HCT116 (cell line): ENCODE results near the gene CORO6. TPM values are rescaled to one million over a fixed set of nuclear protein-coding genes. Genes with fewer than 3 reads are reported as not detected.
A peak's percentile ranks its signal among the peaks of the same experiment; 100 is the strongest.

ENCODE experiments used
- ATAC-seq: fragments of 200-7000 bp; cut with Tn5 transposase; 2 replicates; pipeline ENCODE4 v1.9.1; 2020; ENCODE audit warnings: mild to moderate bottlenecking, moderate library complexity
- BruUV-seq: library from RNA; stranded (reverse); fragments of 400-500 nt; replicated peaks from 2 replicates; lab custom pipeline; 2021; lab: Mats Ljungman, UMichigan
- CTCF ChIA-PET: fragments of 300-600 bp; sonication (Branson Sonifier 250); formaldehyde crosslinking; loops from one replicate; lab custom pipeline; 2021; ENCODE audit warnings: antibody characterized with exemption; lab: Charles Lee
- POLR2A ChIA-PET: fragments of 300-600, 350-600 bp; sonication (Branson Sonifier 250); formaldehyde crosslinking; loops from one replicate; lab custom pipeline; 2021; ENCODE audit warnings: antibody characterized with exemption; lab: Charles Lee
- RAD21 ChIA-PET, 2 experiments: fragments of 300-600 bp; sonication (Branson Sonifier 250); formaldehyde crosslinking; loops; one replicate each; lab custom pipeline; 2023; ENCODE audit warnings: low total read pairs in 2 of 2; ENCODE audit not compliant: uncharacterized antibody in 2 of 2, unreplicated experiment in 2 of 2, low non-redundant PET in 1 of 2; lab: Charles Lee
- DNase-seq: peaks from one replicate; pipeline ENCODE4 v3.0.0-alpha.2; 2010; ENCODE audit warnings: low read depth, low spot score
- H2AFZ ChIP-seq: fragments of 200-600 bp; shearing (Covaris generic), sonication (generic); 2 replicates; pipeline ENCODE4 v1.6.1; 2017; ENCODE audit warnings: low read depth, mixed run types, mixed read lengths, antibody characterized with exemption, low read length; ENCODE audit not compliant: poor library complexity, severe bottlenecking
- H3K27ac ChIP-seq: 2 replicates; pipeline ENCODE4 v1.5.1; 2012; ENCODE audit warnings: low read depth, low read length
- H3K27me3 ChIP-seq: fragments of 200-600 bp; sonication (generic); 2 replicates; pipeline ENCODE4 v1.6.1; 2016; ENCODE audit warnings: mixed run types, low read length, mixed read lengths; ENCODE audit not compliant: insufficient read depth
- H3K36me3 ChIP-seq, 2 experiments: fragments of 200-500 bp in 1 of 2; fragments of 200-600 bp in 1 of 2; sonication (Bioruptor generic) in 1 of 2; sonication (generic) in 1 of 2; 2 replicates each; pipeline versions ENCODE4 v1.5.1 to v1.6.1; 2014 to 2016; ENCODE audit warnings: low read length in 2 of 2, inconsistent platforms in 1 of 2, mixed read lengths in 1 of 2, mixed run types in 1 of 2; ENCODE audit not compliant: insufficient read depth in 2 of 2, control insufficient read depth in 1 of 2
- H3K4me1 ChIP-seq, 2 experiments: fragments of 200-600 bp in 1 of 2; sonication (generic) in 1 of 2; 2 replicates each; pipeline versions ENCODE4 v1.5.1 to v1.6.1; 2012 to 2017; ENCODE audit warnings: low read length in 2 of 2, inconsistent platforms in 1 of 2, mild to moderate bottlenecking in 1 of 2, mixed read lengths in 1 of 2, mixed run types in 1 of 2, moderate library complexity in 1 of 2; ENCODE audit not compliant: insufficient read depth in 2 of 2, control insufficient read depth in 1 of 2
- H3K4me2 ChIP-seq: fragments of 200-600 bp; sonication (generic); 2 replicates; pipeline ENCODE4 v1.6.1; 2017; ENCODE audit warnings: mixed run types, low read length, mixed read lengths
- H3K4me3 ChIP-seq, 2 experiments: fragments of 200-600 bp in 1 of 2; sonication (generic) in 1 of 2; replicated peaks in 1 of 2; 2 replicates each; pipeline ENCODE4 v1.5.1; 2011 to 2016; ENCODE audit warnings: low read length in 2 of 2, control low read depth in 1 of 2, low read depth in 1 of 2, mild to moderate bottlenecking in 1 of 2, mixed read lengths in 1 of 2, mixed run types in 1 of 2
- H3K79me2 ChIP-seq: fragments of 200-600 bp; sonication (generic); 2 replicates; pipeline ENCODE4 v1.6.1; 2017; ENCODE audit warnings: mild to moderate bottlenecking, mixed run types, low read length, moderate library complexity, mixed read lengths; ENCODE audit not compliant: insufficient read depth
- H3K9ac ChIP-seq: fragments of 200-600 bp; sonication (generic); 2 replicates; pipeline ENCODE4 v1.6.1; 2016; ENCODE audit warnings: low read length, mixed read lengths
- H3K9me2 ChIP-seq: fragments of 200-600 bp; sonication (generic), shearing (Covaris generic); 2 replicates; pipeline ENCODE4 v1.6.1; 2017; ENCODE audit warnings: mixed run types, mild to moderate bottlenecking, moderate library complexity; ENCODE audit not compliant: insufficient read depth
- H3K9me3 ChIP-seq, 2 experiments: fragments of 200-500 bp in 1 of 2; fragments of 200-600 bp in 1 of 2; sonication (Bioruptor generic) in 1 of 2; sonication (generic) in 1 of 2; 2 replicates each; pipeline ENCODE4 v1.6.1; 2014 to 2017; ENCODE audit warnings: low read length in 2 of 2, mixed read lengths in 2 of 2, inconsistent platforms in 1 of 2, low read depth in 1 of 2, mild to moderate bottlenecking in 1 of 2, mixed run types in 1 of 2, moderate library complexity in 1 of 2; ENCODE audit not compliant: control insufficient read depth in 1 of 2, insufficient read depth in 1 of 2
- H4K20me1 ChIP-seq: fragments of 200-600 bp; sonication (generic), shearing (Covaris generic); 2 replicates; pipeline ENCODE4 v1.6.1; 2017; ENCODE audit warnings: mixed run types, mild to moderate bottlenecking, moderate library complexity; ENCODE audit not compliant: insufficient read depth
- CEBPB ChIP-seq: IDR thresholded peaks from 2 replicates; pipeline ENCODE4 v1.6.1; 2012; ENCODE audit warnings: low read depth
- EZH2 ChIP-seq: fragments of 200-600 bp; sonication (generic); IDR thresholded peaks from 2 replicates; pipeline ENCODE4 v1.6.1; 2017; ENCODE audit warnings: antibody characterized with exemption, mixed run types
- SIN3A ChIP-seq: IDR thresholded peaks from 2 replicates; pipeline ENCODE4 v1.6.1; 2012; ENCODE audit warnings: low read depth
- SRF ChIP-seq: IDR thresholded peaks from 2 replicates; pipeline ENCODE4 v1.6.1; 2012; ENCODE audit warnings: low read depth
- YY1 ChIP-seq: IDR thresholded peaks from 2 replicates; pipeline ENCODE4 v1.6.1; 2011; ENCODE audit warnings: low read length, low read depth, moderate library complexity, mild to moderate bottlenecking; ENCODE audit not compliant: insufficient replicate concordance; ENCODE audit errors: extremely low read depth
- ZNF274 ChIP-seq: fragments of 200-500 bp; sonication (Bioruptor generic); IDR thresholded peaks from 2 replicates; pipeline ENCODE4 v1.6.1; 2014; ENCODE audit warnings: mild to moderate bottlenecking, low read depth, low read length, inconsistent platforms
- intact Hi-C: fragments of 100-400 bp; cut with micrococcal nuclease; formaldehyde crosslinking; loops from 2 replicates; pipeline ENCODE4 v1.10.0; 2022
- total RNA-seq: library from RNA; stranded (reverse); gene quantifications from one replicate; pipeline ENCODE4 v1.2.1, GENCODE V29; 2021; ENCODE audit not compliant: unreplicated experiment
- TF ChIP-seq, protein P1 (sequence below): IDR thresholded peaks from 2 replicates; pipeline ENCODE4 v1.6.1; 2012; ENCODE audit warnings: low read depth
- TF ChIP-seq, protein P2 (sequence below), 3 experiments: fragments of 200-600 bp in 1 of 3; sonication (generic) in 1 of 3; IDR thresholded peaks in 2 of 3; conservative IDR thresholded peaks in 1 of 3; 2 replicates each; pipeline ENCODE4 v1.5.1; 2012 to 2017; ENCODE audit warnings: low read depth in 2 of 3, low read length in 2 of 3, antibody characterized with exemption in 1 of 3, borderline replicate concordance in 1 of 3, control low read depth in 1 of 3, mild to moderate bottlenecking in 1 of 3, mixed read lengths in 1 of 3, mixed run types in 1 of 3, moderate library complexity in 1 of 3; ENCODE audit not compliant: insufficient read depth in 1 of 3

The CORO6 gene
- total RNA-seq, 1 experiment from 2014 or later = 8.7 TPM

DNA sequence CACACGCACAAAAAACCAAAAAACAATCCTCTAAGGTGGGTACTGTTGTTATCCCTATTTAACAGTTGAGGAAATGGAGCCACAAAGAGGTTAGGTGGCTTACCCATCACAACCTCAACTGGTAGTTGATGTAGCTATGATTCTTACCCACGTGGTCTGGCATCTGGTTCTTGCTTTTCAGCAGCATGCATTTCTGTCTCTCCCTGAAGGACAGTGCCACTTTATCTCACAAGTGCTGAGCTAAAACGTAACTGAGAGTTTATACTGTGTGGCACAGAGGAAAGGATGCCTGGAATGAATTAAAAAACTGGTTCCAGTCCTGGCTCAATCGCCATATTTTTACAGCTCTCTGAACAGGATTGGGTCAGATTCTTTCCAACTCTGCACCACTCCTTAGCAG lies 1.9 kb upstream of the CORO6 start:
- BruUV-seq = no TSS peak
- Histone ChIP-seq H3K9me2 (no peaks in the 10 kb centered on the region), H2AFZ (no peak overlapping the region), H3K9me3 (no peaks in the 10 kb centered on the region), H3K4me2 (peak overlapping the region; percentile 97), H3K4me3 (no peak overlapping the region), H3K27ac (no peak overlapping the region), H3K27me3 (no peaks in the 10 kb centered on the region), H3K36me3 (no peaks in the 10 kb centered on the region), H4K20me1 (no peaks in the 10 kb centered on the region), H3K79me2 (no peaks in the 10 kb centered on the region), H3K9ac (no peak overlapping the region), H3K4me1 (peaks cover 31 to 61% of the 10 kb centered on the region in 2 experiments)
- intact Hi-C loops = no loop called here
- POLR2A ChIA-PET = interaction anchor here (1.4 kb wide), 2 partner anchors 15 to 32 kb away, joined by 3 to 5 read pairs; no protein-coding TSS in a partner anchor
- ATAC-seq (no peak), DNase-seq (no peak)
- TF ChIP-seq CEBPB (no peak), SRF (no peak), SIN3A (no peak), YY1 (no peak), EZH2 (no peak), ZNF274 (no peak)
- TF ChIP-seq, protein P1, sequence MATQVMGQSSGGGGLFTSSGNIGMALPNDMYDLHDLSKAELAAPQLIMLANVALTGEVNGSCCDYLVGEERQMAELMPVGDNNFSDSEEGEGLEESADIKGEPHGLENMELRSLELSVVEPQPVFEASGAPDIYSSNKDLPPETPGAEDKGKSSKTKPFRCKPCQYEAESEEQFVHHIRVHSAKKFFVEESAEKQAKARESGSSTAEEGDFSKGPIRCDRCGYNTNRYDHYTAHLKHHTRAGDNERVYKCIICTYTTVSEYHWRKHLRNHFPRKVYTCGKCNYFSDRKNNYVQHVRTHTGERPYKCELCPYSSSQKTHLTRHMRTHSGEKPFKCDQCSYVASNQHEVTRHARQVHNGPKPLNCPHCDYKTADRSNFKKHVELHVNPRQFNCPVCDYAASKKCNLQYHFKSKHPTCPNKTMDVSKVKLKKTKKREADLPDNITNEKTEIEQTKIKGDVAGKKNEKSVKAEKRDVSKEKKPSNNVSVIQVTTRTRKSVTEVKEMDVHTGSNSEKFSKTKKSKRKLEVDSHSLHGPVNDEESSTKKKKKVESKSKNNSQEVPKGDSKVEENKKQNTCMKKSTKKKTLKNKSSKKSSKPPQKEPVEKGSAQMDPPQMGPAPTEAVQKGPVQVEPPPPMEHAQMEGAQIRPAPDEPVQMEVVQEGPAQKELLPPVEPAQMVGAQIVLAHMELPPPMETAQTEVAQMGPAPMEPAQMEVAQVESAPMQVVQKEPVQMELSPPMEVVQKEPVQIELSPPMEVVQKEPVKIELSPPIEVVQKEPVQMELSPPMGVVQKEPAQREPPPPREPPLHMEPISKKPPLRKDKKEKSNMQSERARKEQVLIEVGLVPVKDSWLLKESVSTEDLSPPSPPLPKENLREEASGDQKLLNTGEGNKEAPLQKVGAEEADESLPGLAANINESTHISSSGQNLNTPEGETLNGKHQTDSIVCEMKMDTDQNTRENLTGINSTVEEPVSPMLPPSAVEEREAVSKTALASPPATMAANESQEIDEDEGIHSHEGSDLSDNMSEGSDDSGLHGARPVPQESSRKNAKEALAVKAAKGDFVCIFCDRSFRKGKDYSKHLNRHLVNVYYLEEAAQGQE = no peak
- TF ChIP-seq, protein P2, sequence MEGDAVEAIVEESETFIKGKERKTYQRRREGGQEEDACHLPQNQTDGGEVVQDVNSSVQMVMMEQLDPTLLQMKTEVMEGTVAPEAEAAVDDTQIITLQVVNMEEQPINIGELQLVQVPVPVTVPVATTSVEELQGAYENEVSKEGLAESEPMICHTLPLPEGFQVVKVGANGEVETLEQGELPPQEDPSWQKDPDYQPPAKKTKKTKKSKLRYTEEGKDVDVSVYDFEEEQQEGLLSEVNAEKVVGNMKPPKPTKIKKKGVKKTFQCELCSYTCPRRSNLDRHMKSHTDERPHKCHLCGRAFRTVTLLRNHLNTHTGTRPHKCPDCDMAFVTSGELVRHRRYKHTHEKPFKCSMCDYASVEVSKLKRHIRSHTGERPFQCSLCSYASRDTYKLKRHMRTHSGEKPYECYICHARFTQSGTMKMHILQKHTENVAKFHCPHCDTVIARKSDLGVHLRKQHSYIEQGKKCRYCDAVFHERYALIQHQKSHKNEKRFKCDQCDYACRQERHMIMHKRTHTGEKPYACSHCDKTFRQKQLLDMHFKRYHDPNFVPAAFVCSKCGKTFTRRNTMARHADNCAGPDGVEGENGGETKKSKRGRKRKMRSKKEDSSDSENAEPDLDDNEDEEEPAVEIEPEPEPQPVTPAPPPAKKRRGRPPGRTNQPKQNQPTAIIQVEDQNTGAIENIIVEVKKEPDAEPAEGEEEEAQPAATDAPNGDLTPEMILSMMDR (IDR thresholded peaks at IDR 0.05 in 2 of 3, conservative IDR thresholded peaks at IDR 0.05 in 1 of 3; ENCODE audit: borderline replicate concordance in 1 of 3, insufficient read depth in 1 of 3, low read depth in 2 of 3, low read length in 2 of 3) = no peak
- RAD21 ChIA-PET = interaction anchor here (1.0 to 1.3 kb wide), 2 partner anchors 15 kb away, joined by 3 read pairs; no protein-coding TSS in a partner anchor
- CTCF ChIA-PET = interaction anchor here (0.6 to 2.9 kb wide), 11 partner anchors 8 to 895 kb away, joined by 3 to 11 read pairs (median 4); no protein-coding TSS in a partner anchor
